HG03025 (cell line): ENCODE measurements around the gene SPARCL1.

Experiments
- ATAC-seq: cut with Tn5 transposase; IDR thresholded peaks from one replicate; pipeline ENCODE4 v1.9.1; 2021; ENCODE audit warnings: mild to moderate bottlenecking, moderate library complexity; ENCODE audit not compliant: unreplicated experiment, low FRiP score

Gene SPARCL1

DNA sequence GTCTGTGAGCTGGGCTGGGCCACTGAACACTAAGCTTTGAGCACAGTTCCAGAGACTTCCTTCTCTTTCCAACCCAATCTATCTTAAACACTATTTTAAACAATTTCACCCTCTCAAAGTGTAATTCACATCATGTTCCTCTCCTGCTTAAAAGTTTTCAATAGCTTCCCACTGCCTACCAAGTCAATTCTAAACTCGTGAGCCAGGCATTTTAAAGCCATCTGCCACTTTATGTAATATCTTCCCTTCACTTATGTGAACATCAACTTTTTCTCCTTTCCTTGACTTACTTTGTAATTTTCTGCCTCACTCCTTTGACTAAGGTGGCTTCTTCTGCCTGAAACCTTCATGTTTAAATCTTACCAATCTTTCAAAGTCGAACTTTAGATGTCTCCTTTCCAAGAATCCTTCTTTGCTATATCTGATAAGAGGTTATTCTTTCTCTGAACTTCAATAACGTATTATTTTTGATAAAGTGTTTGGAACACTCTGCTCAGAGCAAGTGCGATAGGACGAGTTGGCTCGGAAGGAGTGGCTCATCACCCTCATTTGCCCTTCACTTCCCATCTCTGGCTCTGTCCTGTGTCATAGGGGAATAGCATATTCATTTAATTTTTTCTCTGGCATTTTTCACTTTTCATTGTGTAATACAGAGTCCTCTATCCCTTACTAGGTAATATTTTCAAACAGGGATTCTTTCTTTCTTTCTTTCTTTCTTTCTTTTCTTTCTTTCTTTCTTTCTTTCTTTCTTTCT is 13.0 kb upstream of the SPARCL1 start:
- no peak for ATAC-seq

GRCh38 chr4:87541521-87541920 is 12.3 kb upstream of the SPARCL1 start:
- no peak for ATAC-seq

DNA sequence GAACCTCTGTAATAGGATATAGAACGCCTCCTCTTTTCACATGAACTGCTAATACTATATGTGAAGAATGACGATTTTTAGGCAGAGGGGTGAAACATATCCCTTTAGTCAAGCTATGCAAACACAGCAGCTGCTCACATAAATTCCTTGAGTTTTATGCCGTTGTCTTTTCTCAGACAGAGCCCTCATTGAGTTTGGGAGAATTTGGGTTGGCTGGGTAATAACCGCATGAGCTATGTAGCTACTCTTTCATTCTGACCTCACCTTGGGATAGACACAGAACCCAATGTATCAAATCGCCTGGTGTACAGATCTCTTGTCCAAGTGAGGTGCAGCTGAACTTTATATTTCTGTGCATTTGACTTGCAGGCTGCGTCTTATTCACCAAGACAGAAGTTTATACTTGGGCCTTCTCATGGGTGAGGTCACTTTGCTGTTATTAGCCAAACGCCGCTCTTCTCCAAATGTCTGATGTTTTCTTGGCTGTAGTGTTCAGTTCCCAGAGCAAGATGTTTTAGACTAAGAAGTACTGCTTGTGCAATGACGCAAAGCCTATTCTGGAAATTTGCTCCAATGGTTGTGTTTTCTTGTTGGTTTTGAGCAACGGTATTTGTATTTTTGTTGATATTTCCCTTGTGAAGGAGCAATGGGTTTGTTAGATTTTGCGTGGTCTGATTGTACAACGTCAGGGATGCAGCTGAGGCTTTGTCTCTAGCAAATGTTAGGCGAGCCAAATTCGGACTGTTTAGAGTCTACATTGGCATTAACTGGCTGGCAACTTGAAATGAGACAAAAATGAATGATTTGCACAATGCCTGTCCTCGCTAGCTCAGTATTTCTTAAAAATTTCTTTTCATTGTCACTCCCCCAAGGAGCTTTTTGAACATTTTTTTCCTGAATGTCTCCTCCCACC is 11.2 kb upstream of the SPARCL1 start:
- no peak for ATAC-seq

DNA sequence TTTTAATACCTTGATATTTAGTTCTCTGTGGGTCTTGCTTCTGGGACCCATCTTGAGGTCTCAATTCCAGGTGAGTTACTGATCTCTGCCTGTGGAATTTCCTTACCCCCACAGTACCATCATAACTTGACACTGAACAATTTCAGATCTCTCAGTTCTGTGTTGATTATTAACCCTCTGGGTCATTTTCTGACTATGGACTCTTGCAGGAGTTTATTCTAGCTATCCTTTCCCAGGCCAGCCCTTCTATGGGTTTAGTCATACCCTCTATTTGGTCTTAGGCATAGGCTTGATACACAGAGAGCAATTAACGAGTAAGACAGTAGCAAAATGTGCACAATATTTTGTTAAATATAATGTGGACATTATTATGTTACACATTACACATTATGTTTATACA is 3.7 kb upstream of the SPARCL1 start:
- ATAC-seq: no peak

DNA sequence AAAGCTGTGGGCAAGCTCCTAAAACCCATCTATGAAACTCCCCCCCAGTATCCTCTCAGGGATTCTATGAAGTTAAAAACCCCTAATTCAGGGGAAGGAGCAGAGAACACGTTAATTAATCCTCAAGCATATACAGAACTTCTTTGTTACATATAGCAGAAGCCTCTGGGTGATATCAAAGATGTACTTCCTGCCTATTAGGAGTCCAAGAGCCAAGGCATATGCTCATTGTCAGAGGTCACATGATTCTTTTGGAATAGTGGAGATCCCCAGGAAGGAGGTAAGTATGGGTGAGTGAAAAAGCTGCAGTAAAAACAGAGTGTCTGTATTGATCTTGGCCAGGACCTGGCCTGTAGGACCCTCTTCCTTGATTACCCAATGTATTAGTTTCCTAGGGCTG is 2.9 kb upstream of the SPARCL1 start:
- no peak for ATAC-seq

DNA sequence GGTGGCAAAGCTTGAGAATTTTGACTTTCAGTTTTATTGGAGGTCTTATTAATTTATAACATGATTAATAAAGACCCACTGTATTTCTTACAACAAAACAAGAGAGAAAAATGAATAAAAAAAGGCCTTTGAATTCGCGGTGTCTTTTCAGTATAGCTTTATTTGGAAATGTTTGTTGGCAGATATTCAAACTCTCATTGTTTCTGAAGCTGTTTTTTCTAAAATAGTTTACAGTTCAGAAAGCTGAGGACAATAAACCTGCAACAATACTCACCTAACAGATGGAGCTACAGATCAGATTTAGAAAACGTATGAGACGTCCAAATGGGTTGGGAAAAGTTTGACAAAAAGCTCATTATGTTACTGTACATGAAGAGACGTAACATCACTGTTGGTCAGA is 2.4 kb upstream of the SPARCL1 start:
- ATAC-seq: no peak

- ATAC-seq: no peak
Measured at GRCh38 chr4:87530868-87531267, 1.7 kb upstream of the SPARCL1 start.

- ATAC-seq: no peak
Measured at GRCh38 chr4:87530229-87530628, 1.1 kb upstream of the SPARCL1 start.

DNA sequence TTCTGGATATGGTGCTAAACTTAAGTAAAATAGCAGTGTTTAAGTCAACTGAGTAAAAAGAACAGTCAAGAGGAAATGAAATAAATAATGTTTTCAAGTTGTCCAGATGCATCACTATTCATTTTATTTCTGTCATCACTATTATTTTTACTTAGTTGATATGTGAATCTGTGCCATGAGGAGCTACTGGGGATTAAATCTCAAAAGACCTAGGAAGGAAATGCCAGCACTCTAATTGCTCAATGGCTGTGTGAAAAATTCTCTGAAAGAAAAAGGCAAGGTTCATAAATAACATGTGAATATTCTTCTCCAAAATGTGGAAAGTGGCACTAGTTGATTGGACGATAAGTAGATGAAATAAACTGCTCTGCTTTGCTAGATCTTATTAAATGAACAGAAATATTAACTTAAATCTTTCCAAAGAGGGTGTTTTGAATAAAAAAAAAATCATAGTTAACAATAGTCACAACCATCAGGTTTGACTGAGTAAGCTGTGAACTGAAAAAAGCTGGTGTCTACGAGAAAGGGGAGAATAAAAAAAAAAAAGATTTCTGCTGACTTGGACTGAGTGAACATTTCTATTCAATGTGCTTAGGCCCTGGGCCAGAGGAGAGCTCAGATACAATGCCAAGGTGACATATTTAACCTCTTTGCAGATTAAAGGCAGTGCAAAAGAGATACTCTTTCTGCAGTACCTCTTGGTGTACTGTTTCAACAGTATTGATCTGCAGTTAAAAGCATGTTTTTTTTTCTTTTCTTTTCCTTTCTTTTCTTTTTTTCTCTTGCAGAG is 1.6 kb downstream of the SPARCL1 start:
- no peak for ATAC-seq

- no peak for ATAC-seq
Measured at GRCh38 chr4:87525636-87526295, 3.4 kb downstream of the SPARCL1 start.

GRCh38 chr4:87524456-87524855 is 4.7 kb downstream of the SPARCL1 start:
- ATAC-seq: no peak

GRCh38 chr4:87523307-87523706 is 5.9 kb downstream of the SPARCL1 start:
- no peak for ATAC-seq

DNA sequence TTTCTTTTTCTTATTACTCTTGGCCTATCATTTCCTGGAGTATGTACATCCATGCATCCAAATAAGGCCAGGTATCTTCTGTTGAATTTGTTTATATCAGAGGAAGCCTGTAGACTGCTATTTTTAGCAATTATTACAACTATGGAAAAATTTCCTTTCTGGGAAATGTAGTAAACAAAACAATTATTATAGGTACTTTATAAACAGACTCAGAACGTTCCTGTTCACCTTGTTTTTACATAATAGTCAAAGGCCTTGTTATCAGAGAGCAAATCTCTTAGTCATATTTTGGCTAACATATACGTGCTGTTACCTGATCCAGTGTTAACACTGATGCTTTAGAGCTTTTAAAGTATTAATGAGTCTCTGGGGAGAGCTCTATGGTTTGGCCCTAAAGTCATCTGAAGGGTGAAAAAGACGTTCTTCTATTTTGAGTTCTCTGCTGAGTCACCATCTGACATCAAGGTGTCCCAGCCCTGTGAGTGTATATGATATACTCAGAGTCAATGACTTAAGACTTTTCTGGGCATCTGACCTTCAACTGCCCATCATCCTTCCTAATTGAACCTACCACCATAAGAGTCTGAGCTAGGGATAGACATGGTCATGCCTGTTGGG is 7.3 kb downstream of the SPARCL1 start:
- ATAC-seq: no peak

- ATAC-seq: no peak
Measured at GRCh38 chr4:87521319-87521718, 7.9 kb downstream of the SPARCL1 start.

- ATAC-seq: no peak
Measured at GRCh38 chr4:87517621-87518020, 11.6 kb downstream of the SPARCL1 start.

- ATAC-seq: no peak
Measured at GRCh38 chr4:87516683-87517082, 12.5 kb downstream of the SPARCL1 start.

DNA sequence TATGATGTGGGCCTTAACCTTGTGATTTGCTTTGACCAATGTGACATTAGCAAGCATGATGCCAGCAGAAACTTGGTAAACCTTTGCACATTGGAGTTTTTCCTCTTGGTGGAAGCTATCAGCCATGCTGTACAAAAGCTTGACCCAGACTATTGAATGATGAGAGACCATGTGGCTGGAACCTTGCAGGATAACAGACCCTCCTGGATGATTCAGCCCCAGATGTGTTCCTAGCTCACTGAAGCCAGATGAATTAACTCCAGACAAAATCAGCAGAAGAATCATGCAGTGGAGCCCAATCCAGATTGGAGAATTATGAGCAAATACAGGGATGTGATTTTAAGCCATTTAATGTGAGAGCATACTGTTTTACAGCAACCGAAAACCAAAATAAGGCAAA is 16.8 kb downstream of the SPARCL1 start:
- no peak for ATAC-seq

DNA sequence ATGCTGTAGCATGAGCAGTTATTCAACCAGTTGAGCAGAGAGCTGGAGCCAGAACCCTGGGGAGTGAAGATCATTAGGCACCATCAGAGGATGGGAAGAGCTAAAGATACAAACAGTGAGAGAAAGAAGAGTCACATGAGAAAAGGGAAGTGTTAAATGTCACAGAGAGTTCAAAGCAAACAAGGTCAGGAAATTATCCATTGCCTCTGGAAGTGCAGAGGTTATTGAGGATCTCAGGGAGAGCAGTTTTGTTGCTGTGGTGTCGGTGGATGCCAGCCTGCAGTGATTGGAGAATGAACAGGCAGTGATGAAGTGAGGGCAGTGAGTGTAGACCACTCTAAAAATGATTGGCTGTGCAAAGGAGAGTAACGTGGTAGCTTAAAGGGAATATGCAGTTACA is 17.7 kb downstream of the SPARCL1 start:
- ATAC-seq: no peak

- no peak for ATAC-seq
Measured at GRCh38 chr4:87510747-87511146, 18.4 kb downstream of the SPARCL1 start.
